NCI-H748 treated with DMSO at 0.1 percent for 48 hours (cell line): Measurements from ENCODE around the gene KCNK15.
A peak's percentile ranks its signal among the peaks of the same experiment; 100 is the strongest.

Experiments
- DNase-seq: peaks from one replicate; lab custom pipeline; 2025; lab: John Stamatoyannopoulos, UW

Gene KCNK15

GRCh38 chr20:44736170-44737021 lies 9.3 kb upstream of the KCNK15 start:
- DNase-seq, result no peak

DNA sequence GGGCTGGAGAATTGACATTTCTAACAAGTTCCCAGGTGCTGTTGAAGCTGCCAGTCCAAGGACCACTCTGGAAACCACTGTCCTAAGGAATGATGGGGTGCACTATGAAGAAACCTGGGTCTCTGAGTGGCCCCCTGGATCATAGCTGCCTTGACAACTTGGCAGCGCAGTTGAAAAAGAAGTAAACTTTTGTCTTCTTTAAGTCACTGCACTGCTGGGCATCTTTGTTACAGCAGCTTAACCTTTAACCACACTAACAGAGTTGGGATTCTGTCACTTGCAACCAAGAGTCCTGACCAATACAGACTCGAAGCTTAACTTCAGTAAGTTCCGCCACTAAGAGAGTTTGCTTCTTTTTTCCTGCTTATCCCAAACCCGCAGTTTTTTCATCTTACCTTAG lies 8.5 kb upstream of the KCNK15 start:
- DNase-seq, result no peak

DNA sequence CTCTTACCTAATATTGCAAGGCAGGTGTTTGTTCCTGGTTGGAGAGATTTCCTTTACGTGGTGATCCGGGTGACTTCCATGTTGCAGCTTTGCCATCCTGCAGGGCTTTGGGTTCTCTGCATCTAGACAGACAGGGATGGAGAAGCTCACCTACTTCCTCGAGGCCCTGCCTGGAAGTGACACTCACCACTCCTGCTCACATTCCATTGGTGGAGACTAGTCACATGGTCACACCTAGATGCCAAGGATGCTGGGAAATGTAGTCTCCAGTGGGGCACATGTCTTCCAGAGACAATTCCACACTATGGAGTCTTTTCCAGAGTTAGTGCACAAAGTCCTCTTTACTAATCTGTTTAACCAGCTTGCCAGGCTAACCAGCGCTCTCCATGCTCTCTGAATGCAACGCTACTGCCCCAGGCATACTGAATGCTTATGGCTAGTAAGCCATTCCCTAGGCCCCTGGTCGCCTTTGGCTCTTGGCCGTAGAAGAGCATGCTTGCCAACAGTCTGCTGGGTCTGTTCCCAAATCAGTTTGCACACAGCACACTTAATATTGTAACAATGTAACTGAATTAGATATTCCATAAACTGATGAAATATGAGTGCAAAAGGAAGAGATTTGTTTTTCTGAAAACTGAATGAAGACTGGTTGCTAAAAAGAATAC lies 6.7 kb upstream of the KCNK15 start:
- peak; percentile 11 for DNase-seq

- no peak for DNase-seq
These were observed 5.7 kb upstream of the KCNK15 start for GRCh38 chr20:44739942-44740341.

GRCh38 chr20:44742304-44743079 lies 3.2 kb upstream of the KCNK15 start:
- DNase-seq, result no peak

DNA sequence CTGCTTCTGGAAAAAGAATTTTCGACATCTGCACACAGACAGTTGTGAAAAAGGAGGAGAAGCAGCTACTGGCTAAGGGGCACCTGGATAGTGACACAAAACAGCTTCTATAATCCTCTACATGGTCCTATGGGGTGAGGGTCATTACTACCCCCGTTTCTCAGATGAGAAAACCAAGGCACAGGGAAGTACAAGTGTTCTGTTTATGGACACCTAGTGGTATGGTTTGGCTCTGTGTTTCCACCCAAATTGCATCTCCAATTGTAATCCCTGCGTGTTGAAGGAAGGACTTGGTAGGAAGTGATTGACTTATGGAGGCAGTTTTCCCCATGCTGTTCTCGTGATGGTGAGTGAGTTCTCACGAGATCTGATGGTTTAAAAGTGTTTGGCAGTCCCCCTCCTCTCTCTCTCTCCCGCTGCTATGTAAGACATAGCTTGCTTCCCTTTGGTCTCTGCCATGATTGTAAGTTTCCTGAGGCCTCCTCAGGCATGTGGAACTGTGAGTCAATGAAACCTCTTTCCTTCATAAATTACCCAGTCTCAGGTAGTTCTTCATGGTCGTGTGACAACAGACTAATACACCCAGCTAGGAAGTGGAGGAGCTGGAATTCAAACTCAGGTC lies 2.5 kb upstream of the KCNK15 start:
- no peak for DNase-seq

DNA sequence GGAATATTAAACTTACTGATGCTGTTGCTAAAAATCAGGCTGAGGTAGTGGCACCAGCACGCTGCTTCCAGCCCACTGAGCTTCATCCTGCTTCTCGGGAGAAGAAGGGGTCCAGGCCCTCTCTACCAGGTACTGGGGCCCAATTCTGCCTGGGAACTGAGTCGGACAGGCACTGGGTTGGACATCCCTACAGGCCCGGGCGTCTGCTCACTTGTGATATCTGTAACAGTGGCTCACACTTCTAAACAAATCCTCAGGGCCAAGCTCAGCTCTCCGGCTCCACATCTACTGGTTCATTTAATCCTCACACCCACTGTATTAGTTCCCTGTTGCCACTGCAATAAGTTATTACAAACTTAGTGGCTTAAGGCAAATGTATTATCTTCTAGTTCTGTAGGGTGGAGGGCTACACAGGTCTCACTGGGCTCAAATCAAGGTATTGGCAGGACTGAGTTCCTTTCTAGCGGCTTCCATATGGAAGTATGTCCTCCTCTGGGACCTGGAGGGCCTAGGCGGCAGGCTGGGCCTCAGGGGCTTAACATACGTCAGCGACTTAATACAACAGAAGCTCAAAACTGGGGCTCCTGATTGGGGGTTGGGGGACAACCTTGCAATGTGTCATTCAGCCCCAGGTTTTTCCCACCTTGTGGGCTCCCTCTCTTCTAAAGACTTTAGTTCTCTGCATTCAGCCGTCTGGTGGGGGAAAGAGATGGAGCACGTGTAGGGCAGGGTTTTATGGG lies 1.6 kb upstream of the KCNK15 start:
- no peak for DNase-seq

DNA sequence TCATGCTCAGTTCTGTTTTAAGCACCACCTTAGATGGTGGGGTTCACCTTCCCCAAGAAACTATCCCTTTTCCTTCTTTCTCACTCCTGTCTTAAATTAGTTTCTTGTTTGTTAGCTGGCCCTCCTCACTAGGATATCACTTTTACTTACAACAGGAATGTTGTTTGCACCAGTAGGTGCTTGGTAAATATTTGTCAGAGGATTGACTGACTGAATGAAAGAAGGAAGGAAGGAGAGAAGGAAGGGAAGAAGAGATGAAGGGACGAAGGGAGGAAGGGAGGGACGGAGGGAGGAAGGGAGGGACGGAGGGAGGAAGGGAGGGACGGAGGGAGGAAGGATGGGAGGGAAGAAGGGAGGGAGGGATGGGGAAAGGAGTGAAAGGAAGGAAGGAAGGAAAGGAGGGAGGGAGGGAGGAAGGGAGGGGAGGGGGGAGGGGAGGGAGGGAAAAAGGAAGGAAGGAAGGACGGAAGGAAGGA lies 505 bp upstream of the KCNK15 start:
- no peak for DNase-seq

- DNase-seq, result peak; percentile 86
These were observed 901 bp downstream of the KCNK15 start for GRCh38 chr20:44746367-44747165.

- peak; percentile 86 for DNase-seq
These were observed 1.7 kb downstream of the KCNK15 start for GRCh38 chr20:44747166-44748004.

DNA sequence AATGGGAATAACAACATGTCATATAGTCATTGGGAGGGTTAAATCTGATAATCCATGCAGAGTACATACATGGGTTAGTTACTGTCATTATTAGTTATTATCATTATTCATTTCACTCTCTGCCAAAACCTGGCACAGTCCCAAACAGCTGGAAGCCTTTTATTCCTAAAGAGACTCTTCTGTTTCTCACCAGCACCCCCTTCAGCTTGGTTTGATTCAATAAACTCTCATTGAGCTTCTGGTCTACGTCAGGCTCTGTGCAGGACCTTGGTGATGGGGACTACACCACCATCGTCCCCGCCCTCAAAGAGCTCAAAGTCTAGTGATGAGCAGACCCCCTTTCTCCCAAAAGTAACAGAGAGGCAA lies 2.3 kb downstream of the KCNK15 start:
- DNase-seq, result no peak

GRCh38 chr20:44750081-44750805 lies 4.6 kb downstream of the KCNK15 start:
- DNase-seq, result no peak

GRCh38 chr20:44752099-44752931 lies 6.7 kb downstream of the KCNK15 start:
- no peak for DNase-seq

DNA sequence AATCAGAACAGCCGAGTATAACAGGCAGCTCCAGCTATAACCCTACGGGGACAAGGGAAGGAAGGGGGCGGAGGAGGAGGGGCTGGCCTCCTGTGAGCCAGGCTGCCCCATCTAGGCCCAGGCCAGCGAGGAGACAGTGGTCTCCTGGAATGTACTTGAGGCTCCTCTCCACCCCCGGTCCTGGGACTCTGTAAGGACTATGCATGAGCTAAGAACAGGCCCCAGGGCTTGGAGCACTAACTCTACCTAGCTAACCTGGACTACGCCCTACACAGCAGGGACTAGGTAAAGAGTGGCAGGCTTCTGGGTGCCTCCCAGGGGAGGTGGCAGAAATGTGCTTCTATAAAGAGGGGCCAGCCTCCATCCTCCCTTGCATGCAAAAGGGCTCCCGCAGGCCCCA lies 8.9 kb downstream of the KCNK15 start:
- DNase-seq, result no peak

- no peak for DNase-seq
These were observed 10.5 kb downstream of the KCNK15 start for GRCh38 chr20:44756011-44756688.

DNA sequence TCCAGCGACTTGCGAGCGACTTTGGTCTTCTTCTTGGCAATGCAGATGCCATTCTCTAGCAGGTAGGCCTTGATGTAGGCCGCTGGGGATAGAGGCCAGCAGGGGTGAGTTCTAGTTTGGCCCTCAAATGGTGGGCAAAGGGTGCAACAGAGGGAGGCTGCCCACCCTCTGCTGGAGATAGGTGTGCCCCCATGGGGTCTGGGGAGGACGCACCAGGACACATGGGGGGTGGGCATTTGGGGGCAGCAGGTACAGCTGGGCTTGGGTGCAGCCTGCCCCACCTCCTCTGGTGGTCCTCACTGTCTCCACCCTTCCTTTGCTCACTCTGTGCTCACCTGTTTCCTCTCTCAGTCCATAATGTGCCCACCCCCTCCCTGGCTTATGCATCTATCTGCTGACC lies 11.3 kb downstream of the KCNK15 start:
- DNase-seq, result no peak

- no peak for DNase-seq
These were observed 12.8 kb downstream of the KCNK15 start for GRCh38 chr20:44758247-44759101.
